Karpas-422 (cell line): ENCODE data around the gene ZNF844. TPM values are rescaled to one million over a fixed set of nuclear protein-coding genes. Genes with fewer than 3 reads are reported as not detected.
"Not testable (repeated sequence)": the region's sequence is repeated elsewhere in the genome, so short reads cannot be mapped to it uniquely, and the experiment has no call there.

ENCODE experiments used
- DNase-seq: peaks from one replicate; pipeline ENCODE4 v3.0.0-alpha.2; 2015
- H2AFZ ChIP-seq: fragments of 200-600 bp; sonication (generic); 2 replicates; pipeline ENCODE4 v1.6.1; 2014; ENCODE audit warnings: antibody characterized with exemption, low read length, mixed read lengths
- H3K27ac ChIP-seq: fragments of 200-600 bp; sonication (generic); 2 replicates; pipeline ENCODE4 v1.5.1; 2014; ENCODE audit warnings: mild to moderate bottlenecking, low read length, moderate library complexity
- H3K27me3 ChIP-seq: fragments of 200-600 bp; sonication (generic); 2 replicates; pipeline ENCODE4 v1.6.1; 2014; ENCODE audit warnings: low read length, mixed read lengths
- H3K36me3 ChIP-seq: fragments of 200-600 bp; sonication (generic); 2 replicates; pipeline ENCODE4 v1.6.1; 2014; ENCODE audit warnings: low read length, mixed read lengths; ENCODE audit not compliant: insufficient read depth
- H3K4me1 ChIP-seq: fragments of 200-600 bp; sonication (generic); 2 replicates; pipeline ENCODE4 v1.6.1; 2014; ENCODE audit warnings: mild to moderate bottlenecking, low read length, mixed read lengths
- H3K4me2 ChIP-seq: fragments of 200-600 bp; sonication (generic); 2 replicates; pipeline ENCODE4 v1.6.1; 2014; ENCODE audit warnings: low read length, low read depth, mild to moderate bottlenecking; ENCODE audit not compliant: poor library complexity, severe bottlenecking
- H3K4me3 ChIP-seq: fragments of 200-600 bp; sonication (generic); 2 replicates; pipeline ENCODE4 v1.5.1; 2014; ENCODE audit warnings: mild to moderate bottlenecking, antibody characterized with exemption, low read length, mixed read lengths
- H3K79me2 ChIP-seq: fragments of 200-600 bp; sonication (generic); 2 replicates; pipeline ENCODE4 v1.6.1; 2014; ENCODE audit warnings: mild to moderate bottlenecking, low read length, mixed read lengths
- H3K9ac ChIP-seq: fragments of 200-600 bp; sonication (generic); 2 replicates; pipeline ENCODE4 v1.6.0; 2014; ENCODE audit warnings: low read length
- H3K9me2 ChIP-seq: fragments of 200-600 bp; sonication (generic), shearing (Covaris generic); replicated peaks from 2 replicates; pipeline ENCODE4 v1.6.0; 2014; ENCODE audit warnings: mild to moderate bottlenecking, low read length, moderate library complexity; ENCODE audit not compliant: insufficient read depth
- H3K9me3 ChIP-seq: fragments of 300-700, 200-600 bp; sonication (generic); 2 replicates; pipeline ENCODE4 v1.6.1; 2014; ENCODE audit warnings: low read length, mixed read lengths
- H4K20me1 ChIP-seq: fragments of 200-600 bp; sonication (generic); 2 replicates; pipeline ENCODE4 v1.6.1; 2014; ENCODE audit warnings: mild to moderate bottlenecking, antibody characterized with exemption, low read length, low read depth; ENCODE audit not compliant: insufficient read depth
- total RNA-seq: library from RNA; depleted of rRNA; stranded (reverse); fragments of >200 nt; shearing (Covaris generic); gene quantifications from 2 replicates; pipeline ENCODE4 v1.2.3, GENCODE V29; 2014; ENCODE audit warnings: low replicate concordance

ZNF844 gene
- total RNA-seq, 1 experiment from 2014 or later = 11.7 TPM

- H3K79me2 ChIP-seq, H2AFZ ChIP-seq, H3K36me3 ChIP-seq, H3K4me3 ChIP-seq, H3K9me2 ChIP-seq, H3K9ac ChIP-seq, H3K27ac ChIP-seq, H3K27me3 ChIP-seq, H3K9me3 ChIP-seq, H3K4me1 ChIP-seq, DNase-seq, H4K20me1 ChIP-seq, H3K4me2 ChIP-seq: not testable (repeated sequence)
Measured at GRCh38 chr19:12103909-12104308, 39.4 kb downstream of the ZNF844 start.

DNA sequence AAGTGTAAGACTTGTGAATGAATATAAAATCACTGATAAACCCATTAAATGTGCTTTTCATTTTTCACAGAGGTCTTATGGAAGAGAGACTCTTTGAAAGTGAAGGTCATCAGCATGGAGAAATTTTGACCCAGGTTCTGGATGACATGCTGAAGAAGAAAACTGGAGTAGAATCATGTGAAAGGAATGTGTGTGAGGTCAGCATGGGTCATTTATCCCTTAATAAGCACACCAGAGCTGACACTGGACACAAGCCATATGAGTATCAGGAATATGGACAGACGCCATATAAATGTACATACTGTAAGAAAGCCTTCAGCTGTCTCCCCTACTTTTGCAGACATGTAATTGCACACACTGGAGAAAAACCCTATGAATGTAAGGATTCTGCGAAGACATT is 46.6 kb downstream of the ZNF844 start:
- no peak overlapping the region for H2AFZ ChIP-seq
- no peak overlapping the region for H3K27ac ChIP-seq
- DNase-seq = peak; percentile 17
- no peak overlapping the region for H3K4me2 ChIP-seq
- H3K4me1 ChIP-seq = no peaks in the 10 kb centered on the region
- H3K9ac ChIP-seq = no peak overlapping the region
- H3K9me3 ChIP-seq = peaks cover 33% of the 10 kb centered on the region
- H3K4me3 ChIP-seq = no peak overlapping the region
- H3K36me3 ChIP-seq = peaks cover 50% of the 10 kb centered on the region
- no peaks in the 10 kb centered on the region for H4K20me1 ChIP-seq
- no peaks in the 10 kb centered on the region for H3K9me2 ChIP-seq
- H3K79me2 ChIP-seq = peaks cover 3% of the 10 kb centered on the region; the same call in 1 of the 2 replicates
- no peaks in the 10 kb centered on the region for H3K27me3 ChIP-seq

DNA sequence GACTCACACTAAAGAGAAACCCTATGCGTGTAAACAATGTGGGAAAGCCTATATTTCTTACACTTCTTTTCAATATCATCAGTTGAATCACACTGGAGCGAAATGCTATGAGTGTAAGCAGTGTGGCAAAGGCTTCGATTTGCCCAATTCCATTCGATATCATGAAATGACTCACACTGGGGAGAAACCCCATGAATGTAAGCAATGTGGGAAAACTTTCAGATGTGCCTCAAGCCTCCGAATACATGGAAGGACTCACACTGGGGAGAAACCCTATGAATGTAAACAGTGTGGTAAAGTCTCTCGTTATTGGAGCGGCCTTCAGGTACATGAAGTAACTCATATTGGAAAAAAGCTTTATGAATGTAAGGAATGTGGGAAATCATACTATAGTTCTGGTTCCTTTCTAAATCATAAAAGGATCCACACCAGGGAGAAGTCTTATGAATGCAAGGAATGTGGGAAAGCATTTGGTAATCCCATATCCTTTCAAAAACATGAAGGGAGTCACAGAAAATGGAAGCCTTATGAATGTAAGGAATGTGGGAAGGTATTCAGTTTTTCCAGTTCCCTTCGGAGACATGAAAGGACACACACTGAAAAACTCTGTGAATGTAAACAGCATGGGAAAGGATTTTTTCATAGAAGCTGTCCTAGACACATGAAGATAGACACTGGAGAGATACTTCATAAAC is 47.6 kb downstream of the ZNF844 start:
- H3K9ac ChIP-seq = no peak overlapping the region

DNA sequence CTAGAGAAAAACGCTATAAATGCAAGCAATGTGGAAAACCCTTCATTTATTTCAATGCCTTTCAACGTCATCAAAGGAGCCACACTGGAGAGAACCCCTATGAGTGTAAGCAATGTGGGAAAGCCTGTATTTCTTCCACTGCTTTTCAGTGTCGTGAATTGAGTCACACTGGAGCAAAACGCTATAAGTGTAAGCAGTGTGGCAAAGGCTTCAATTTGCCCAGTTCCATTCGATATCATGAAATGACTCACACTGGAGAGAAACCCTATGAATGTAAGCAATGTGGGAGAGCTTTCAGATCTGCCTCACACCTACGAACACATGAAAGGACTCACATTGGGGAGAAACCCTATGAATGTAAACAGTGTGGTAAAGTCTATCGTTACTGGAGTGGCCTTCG is 48.2 kb downstream of the ZNF844 start:
- H3K4me2 ChIP-seq = no peak overlapping the region
- no peak overlapping the region for H2AFZ ChIP-seq
- no peaks in the 10 kb centered on the region for H3K4me1 ChIP-seq
- no peak overlapping the region for H3K27ac ChIP-seq
- no peak overlapping the region for H3K9ac ChIP-seq
- peaks cover 47% of the 10 kb centered on the region for H3K36me3 ChIP-seq
- no peak overlapping the region for H3K4me3 ChIP-seq
- H3K79me2 ChIP-seq = no peaks in the 10 kb centered on the region; the same call in 1 of the 2 replicates
- peak; percentile 33 for DNase-seq
- H3K9me2 ChIP-seq = no peaks in the 10 kb centered on the region
- no peaks in the 10 kb centered on the region for H3K27me3 ChIP-seq
- H3K9me3 ChIP-seq = peaks cover 33% of the 10 kb centered on the region
- no peaks in the 10 kb centered on the region for H4K20me1 ChIP-seq

More for the DNA sequence above, 47.6 kb downstream of the ZNF844 start:
- no peak overlapping the region for H3K4me3 ChIP-seq
- peaks cover 33% of the 10 kb centered on the region for H3K9me3 ChIP-seq
- DNase-seq = peak; percentile 39
- H3K9me2 ChIP-seq = no peaks in the 10 kb centered on the region
- H4K20me1 ChIP-seq = no peaks in the 10 kb centered on the region
- no peak overlapping the region for H3K27ac ChIP-seq
- no peaks in the 10 kb centered on the region for H3K27me3 ChIP-seq
- no peaks in the 10 kb centered on the region; the same call in 1 of the 2 replicates for H3K79me2 ChIP-seq
- H2AFZ ChIP-seq = no peak overlapping the region
- no peaks in the 10 kb centered on the region for H3K4me1 ChIP-seq
- H3K36me3 ChIP-seq = peaks cover 47% of the 10 kb centered on the region
- no peak overlapping the region for H3K4me2 ChIP-seq

DNA sequence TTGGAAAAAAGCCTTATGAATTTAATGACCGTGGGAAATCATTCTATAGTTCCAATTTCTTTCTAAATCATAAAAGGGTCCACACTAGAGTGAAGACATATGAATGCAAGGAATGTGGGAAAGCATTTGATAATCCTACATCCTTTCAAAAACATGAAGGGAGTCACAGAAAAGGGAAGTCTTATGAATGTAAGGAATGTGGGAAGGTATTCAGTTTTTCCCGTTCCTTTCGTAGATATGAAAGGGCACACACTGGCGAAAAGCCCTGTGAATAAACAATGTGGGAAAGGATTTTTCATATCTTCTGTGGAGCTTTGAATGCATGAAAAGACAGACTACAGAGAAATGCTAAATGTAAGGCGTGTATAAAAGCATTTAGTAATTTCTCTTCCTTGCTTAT is 48.6 kb downstream of the ZNF844 start:
- peaks cover 47% of the 10 kb centered on the region for H3K36me3 ChIP-seq
- no peaks in the 10 kb centered on the region; the same call in 1 of the 2 replicates for H3K79me2 ChIP-seq
- H3K4me3 ChIP-seq = no peak overlapping the region
- peaks cover 33% of the 10 kb centered on the region for H3K9me3 ChIP-seq
- DNase-seq = peak; percentile 29
- H3K27ac ChIP-seq = no peak overlapping the region
- H3K4me1 ChIP-seq = no peaks in the 10 kb centered on the region
- no peaks in the 10 kb centered on the region for H4K20me1 ChIP-seq
- H2AFZ ChIP-seq = no peak overlapping the region
- H3K4me2 ChIP-seq = no peak overlapping the region
- no peaks in the 10 kb centered on the region for H3K9me2 ChIP-seq
- no peak overlapping the region for H3K9ac ChIP-seq
- no peaks in the 10 kb centered on the region for H3K27me3 ChIP-seq

DNA sequence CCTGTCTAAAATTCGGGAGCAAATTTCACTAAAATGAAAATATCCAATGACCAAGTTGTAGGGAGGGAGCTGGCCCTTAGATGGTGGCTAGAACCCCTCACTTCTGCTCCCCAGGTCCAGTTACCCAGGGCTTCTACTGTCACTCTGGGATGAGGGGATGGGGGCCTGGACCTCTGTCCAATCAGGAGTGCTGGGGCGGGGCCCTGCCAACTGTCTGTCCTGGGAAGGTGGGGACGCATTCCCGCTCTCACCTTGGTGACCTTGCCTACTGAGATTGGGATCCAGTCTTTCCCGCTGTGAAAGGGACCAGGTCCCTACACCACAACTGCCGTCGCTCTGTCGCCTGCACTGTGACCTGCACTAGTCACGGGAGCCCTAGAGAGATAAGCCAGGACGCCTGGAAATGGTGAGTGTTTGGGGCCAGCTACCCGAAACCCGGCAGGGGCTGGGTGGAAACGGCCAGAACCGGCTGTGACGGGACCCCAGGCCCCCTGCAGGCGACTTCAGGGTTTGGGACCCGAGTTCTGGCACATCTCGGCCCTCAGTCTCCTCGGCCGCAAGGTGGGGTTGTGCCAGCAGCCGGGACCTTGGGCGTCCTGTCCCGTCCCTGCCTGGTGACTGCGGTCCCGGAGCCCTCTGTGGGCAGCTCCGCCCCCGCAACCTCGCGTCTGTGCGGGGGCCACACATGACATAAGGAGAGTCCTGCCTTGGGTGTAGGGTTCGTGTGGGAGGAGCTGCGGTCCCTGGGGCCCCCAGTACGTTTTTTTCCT is 52.9 kb downstream of the ZNF844 start:
- no peak overlapping the region for H3K4me2 ChIP-seq
- H3K9ac ChIP-seq = no peak overlapping the region
- no peaks in the 10 kb centered on the region for H3K4me1 ChIP-seq
- H3K9me3 ChIP-seq = peaks cover 10% of the 10 kb centered on the region; the same call in 1 of the 2 replicates
- H3K36me3 ChIP-seq = peaks cover 13% of the 10 kb centered on the region
- no peaks in the 10 kb centered on the region for H3K27me3 ChIP-seq
- no peak overlapping the region for H3K27ac ChIP-seq
- no peaks in the 10 kb centered on the region for H3K9me2 ChIP-seq
- DNase-seq = peak; percentile 12
- H2AFZ ChIP-seq = no peak overlapping the region
- H3K4me3 ChIP-seq = no peak overlapping the region
- H4K20me1 ChIP-seq = no peaks in the 10 kb centered on the region
- H3K79me2 ChIP-seq = no peaks in the 10 kb centered on the region

DNA sequence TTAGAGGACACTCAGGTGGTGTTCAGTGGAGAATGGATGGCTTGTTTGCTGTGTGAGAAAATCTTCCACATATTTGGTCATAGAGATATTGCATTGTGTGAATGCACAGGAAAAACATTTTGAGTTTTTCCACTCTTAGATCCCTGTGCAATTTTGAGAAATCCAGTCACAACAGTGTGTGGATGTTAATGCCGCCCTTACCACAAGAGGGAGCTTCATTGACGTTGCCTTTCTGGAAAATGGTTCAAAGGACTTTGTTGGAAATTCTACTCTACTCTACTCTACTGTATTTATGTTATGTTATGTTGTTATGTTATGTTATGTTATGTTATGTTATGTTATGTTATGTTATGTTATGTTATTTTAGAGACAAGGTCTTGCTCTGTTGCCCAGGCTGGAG is 62.2 kb downstream of the ZNF844 start:
- Histone ChIP-seq H2AFZ (no peak overlapping the region), H3K27ac (no peak overlapping the region), H3K9me3 (peaks cover 8% of the 10 kb centered on the region), H4K20me1 (no peaks in the 10 kb centered on the region), H3K4me3 (no peak overlapping the region), H3K4me2 (no peak overlapping the region), H3K4me1 (no peaks in the 10 kb centered on the region), H3K36me3 (peaks cover 18% of the 10 kb centered on the region), H3K9ac (no peak overlapping the region), H3K9me2 (no peaks in the 10 kb centered on the region), H3K79me2 (no peaks in the 10 kb centered on the region), H3K27me3 (no peaks in the 10 kb centered on the region)
- DNase-seq = peak; percentile 61
